ENCODE results near the gene SMYD3.

GRCh38 chr1:246081856-246082668 lies 425.0 kb downstream of the SMYD3 start:
- TF ChIP-seq CTCF (IDR thresholded peaks at IDR 0.05): no peak
- no peak for TF ChIP-seq POLR2A (IDR thresholded peaks at IDR 0.05)

Data from adrenal gland (tissue), 5 donors.